Mucosa of rectum (tissue), 2 donors: Measurements from ENCODE around the gene MORC1.
A peak's percentile ranks its signal among the peaks of the same experiment; 100 is the strongest.

Experiments
- H3K27ac ChIP-seq, 2 donors: one replicate each; pipeline ENCODE4 v1.7.0; 2013; ENCODE audit warnings: inconsistent platforms in 2 of 2, low read depth in 2 of 2, low read length in 2 of 2
- H3K27me3 ChIP-seq, 2 donors: one replicate each; pipeline ENCODE4 v1.7.0; 2013; ENCODE audit warnings: low read length in 2 of 2; ENCODE audit not compliant: control insufficient read depth in 2 of 2, insufficient read depth in 2 of 2
- H3K36me3 ChIP-seq, 2 donors: one replicate each; pipeline ENCODE4 v1.7.0; 2013; ENCODE audit warnings: low read length in 2 of 2; ENCODE audit not compliant: control insufficient read depth in 2 of 2, insufficient read depth in 2 of 2
- H3K4me1 ChIP-seq, 2 donors: one replicate each; pipeline ENCODE4 v1.7.0; 2013; ENCODE audit warnings: low read length in 2 of 2, mild to moderate bottlenecking in 1 of 2; ENCODE audit not compliant: control insufficient read depth in 2 of 2, insufficient read depth in 2 of 2
- H3K4me3 ChIP-seq, 2 donors: one replicate each; pipeline ENCODE4 v1.7.0; 2013; ENCODE audit warnings: low read length in 2 of 2
- H3K9ac ChIP-seq, 2 donors: one replicate each; pipeline ENCODE4 v1.7.0; 2013; ENCODE audit warnings: low read length in 2 of 2, low read depth in 1 of 2, mild to moderate bottlenecking in 1 of 2
- H3K9me3 ChIP-seq, 2 donors: one replicate each; pipeline ENCODE4 v1.7.0; 2013; ENCODE audit warnings: low read length in 2 of 2; ENCODE audit not compliant: control insufficient read depth in 2 of 2
- donor health status: healthy.
- donor health status: Normal muscosa, but diverticular disease.

Gene MORC1, protein sequence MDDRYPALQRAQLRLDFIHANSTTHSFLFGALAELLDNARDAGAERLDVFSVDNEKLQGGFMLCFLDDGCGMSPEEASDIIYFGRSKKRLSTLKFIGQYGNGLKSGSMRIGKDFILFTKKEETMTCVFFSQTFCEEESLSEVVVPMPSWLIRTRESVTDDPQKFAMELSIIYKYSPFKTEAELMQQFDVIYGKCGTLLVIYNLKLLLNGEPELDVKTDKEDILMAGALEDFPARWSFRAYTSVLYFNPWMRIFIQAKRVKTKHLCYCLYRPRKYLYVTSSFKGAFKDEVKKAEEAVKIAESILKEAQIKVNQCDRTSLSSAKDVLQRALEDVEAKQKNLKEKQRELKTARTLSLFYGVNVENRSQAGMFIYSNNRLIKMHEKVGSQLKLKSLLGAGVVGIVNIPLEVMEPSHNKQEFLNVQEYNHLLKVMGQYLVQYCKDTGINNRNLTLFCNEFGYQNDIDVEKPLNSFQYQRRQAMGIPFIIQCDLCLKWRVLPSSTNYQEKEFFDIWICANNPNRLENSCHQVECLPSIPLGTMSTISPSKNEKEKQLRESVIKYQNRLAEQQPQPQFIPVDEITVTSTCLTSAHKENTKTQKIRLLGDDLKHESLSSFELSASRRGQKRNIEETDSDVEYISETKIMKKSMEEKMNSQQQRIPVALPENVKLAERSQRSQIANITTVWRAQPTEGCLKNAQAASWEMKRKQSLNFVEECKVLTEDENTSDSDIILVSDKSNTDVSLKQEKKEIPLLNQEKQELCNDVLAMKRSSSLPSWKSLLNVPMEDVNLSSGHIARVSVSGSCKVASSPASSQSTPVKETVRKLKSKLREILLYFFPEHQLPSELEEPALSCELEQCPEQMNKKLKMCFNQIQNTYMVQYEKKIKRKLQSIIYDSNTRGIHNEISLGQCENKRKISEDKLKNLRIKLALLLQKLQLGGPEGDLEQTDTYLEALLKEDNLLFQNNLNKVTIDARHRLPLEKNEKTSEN

DNA sequence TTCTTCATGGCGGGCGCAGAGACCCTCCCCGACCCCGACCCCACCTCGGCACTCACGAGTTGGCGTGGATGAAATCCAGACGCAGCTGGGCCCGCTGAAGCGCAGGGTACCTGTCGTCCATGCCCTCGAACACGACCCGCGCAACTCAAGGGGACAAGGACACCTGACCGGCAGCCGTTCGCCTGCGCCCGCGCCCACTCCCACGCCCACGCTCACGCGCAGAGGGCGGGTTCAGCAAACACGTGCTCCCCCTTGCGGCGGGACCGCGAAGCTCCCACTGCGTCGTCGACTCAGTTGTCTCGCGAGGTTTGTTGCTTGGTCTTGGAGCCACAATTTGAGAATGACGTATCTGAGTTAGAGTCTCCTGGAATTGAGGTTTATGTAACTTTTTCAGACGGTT is at the start of gene MORC1:
Gene MORC1 (minus strand): TSS at position 196 of the 400 bp plus-strand sequence. CDS start 75 bp downstream, at position 121.
- Histone ChIP-seq H3K4me3 (no peak within 1 kb of the TSS), H3K9ac (no peak within 1 kb of the TSS), H3K27ac (no peak within 1 kb of the TSS), H3K4me1 (no peaks in the 10 kb centered on the region), H3K27me3 (no peaks in the 10 kb centered on the region), H3K36me3 (no peaks in the 10 kb centered on the region), H3K9me3 (no peaks in the 10 kb centered on the region)

DNA sequence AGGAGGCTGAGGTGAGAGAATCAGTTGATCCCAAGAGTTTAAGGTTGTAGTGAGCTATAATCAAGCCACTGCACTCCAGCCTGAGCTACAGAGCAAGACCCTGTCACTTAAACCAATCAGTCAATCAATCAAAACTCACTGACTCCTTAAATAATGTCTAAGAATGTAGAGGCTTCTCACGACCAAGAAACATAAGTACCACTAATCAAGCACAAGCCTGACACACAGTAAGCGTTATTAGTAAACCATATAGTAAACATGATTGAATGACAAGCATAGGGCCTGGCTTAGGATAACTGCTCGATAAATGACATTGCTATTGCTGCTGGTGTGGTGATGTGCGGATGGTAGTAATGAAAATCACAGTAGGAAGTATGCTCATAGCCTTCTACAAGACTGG is 48.0 kb upstream of the MORC1 start:
- no peak overlapping the region for H3K9ac ChIP-seq
- H3K36me3 ChIP-seq: no peaks in the 10 kb centered on the region
- no peak overlapping the region for H3K27ac ChIP-seq
- no peaks in the 10 kb centered on the region for H3K9me3 ChIP-seq
- H3K4me1 ChIP-seq: peaks cover 2 to 6% of the 10 kb centered on the region in 2 donors
- no peak overlapping the region for H3K4me3 ChIP-seq
- H3K27me3 ChIP-seq: no peaks in the 10 kb centered on the region

DNA sequence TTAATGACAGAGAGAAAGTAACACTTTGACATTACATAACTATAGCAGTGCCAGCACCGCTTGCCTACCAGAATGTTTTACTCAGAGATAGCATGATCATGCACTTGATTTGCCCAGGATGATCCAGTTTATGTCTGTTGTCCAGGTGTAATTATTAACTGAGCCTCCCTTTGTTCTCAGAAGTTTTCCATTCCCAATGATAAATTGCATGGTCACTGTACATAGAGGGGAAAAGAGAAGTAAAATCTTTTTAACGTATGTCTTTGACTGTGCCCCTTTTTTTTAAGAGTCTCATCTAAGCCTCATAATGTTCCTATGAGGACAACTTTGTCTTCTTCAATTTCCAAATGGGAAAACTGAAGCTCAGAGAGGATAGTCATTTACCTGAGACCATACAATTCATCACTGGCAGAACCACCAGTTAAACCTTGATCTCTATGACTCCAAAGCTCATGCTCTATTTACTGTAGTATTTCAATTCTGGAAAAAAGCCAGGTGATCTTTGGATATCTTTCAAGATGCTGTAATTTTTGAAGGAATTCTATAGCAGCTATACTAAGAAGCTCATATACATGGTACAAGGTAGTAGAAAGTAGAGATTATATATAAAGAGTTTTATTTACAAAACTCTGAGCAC is 43.7 kb upstream of the MORC1 start:
- H3K9ac ChIP-seq: no peak overlapping the region
- H3K27ac ChIP-seq: no peak overlapping the region
- no peaks in the 10 kb centered on the region for H3K27me3 ChIP-seq
- no peaks in the 10 kb centered on the region for H3K36me3 ChIP-seq
- peak overlapping the region in 1 of 2 donors; percentile 20 for H3K4me3 ChIP-seq
- H3K4me1 ChIP-seq: peaks cover 2 to 7% of the 10 kb centered on the region in 2 donors
- H3K9me3 ChIP-seq: no peaks in the 10 kb centered on the region

DNA sequence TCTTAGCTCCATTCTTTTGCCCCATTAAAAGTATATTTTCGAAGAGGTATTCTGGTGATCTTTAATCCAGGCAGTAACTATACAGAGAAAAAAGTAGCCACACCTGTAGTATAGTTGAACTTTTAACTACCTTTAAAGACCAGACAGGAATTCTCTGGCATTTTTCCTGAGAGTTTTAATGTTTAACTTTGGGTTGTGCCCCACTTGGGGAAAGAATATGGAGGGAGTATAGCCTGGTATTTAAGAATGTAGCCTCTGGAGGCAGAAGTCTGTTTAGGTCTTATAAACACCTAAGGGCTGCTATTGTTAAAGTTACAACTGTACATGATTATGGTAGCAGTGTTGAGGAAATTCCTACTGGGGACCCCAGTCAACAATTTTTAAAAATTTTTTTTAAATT is 37.9 kb upstream of the MORC1 start:
- no peaks in the 10 kb centered on the region for H3K36me3 ChIP-seq
- no peak overlapping the region for H3K9ac ChIP-seq
- H3K27me3 ChIP-seq: no peaks in the 10 kb centered on the region
- no peak overlapping the region for H3K4me3 ChIP-seq
- no peak overlapping the region for H3K27ac ChIP-seq
- H3K4me1 ChIP-seq: peaks cover 4 to 21% of the 10 kb centered on the region in 2 donors
- no peaks in the 10 kb centered on the region for H3K9me3 ChIP-seq

DNA sequence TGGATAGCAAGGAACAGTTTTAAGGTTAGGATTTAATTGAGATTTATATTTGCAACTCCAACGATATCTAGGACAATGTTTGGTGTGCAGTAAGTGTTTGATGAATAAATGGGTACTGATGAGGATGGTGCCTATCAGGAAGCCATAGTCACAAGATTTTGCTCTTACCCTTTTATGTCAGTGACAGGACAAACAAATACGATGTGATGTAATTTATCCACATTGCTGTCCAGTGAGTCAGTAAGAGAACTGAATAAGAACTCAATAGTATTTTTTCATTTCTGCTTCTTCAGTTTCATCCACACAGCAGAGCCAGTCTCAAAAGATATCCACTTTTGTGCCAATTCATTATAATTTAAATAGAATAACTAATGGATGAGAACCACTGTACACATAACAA is 37.0 kb upstream of the MORC1 start:
- H3K9ac ChIP-seq: no peak overlapping the region
- H3K27me3 ChIP-seq: no peaks in the 10 kb centered on the region
- H3K4me3 ChIP-seq: no peak overlapping the region
- H3K9me3 ChIP-seq: no peaks in the 10 kb centered on the region
- peaks cover 4 to 21% of the 10 kb centered on the region in 2 donors for H3K4me1 ChIP-seq
- H3K36me3 ChIP-seq: no peaks in the 10 kb centered on the region
- H3K27ac ChIP-seq: no peak overlapping the region

DNA sequence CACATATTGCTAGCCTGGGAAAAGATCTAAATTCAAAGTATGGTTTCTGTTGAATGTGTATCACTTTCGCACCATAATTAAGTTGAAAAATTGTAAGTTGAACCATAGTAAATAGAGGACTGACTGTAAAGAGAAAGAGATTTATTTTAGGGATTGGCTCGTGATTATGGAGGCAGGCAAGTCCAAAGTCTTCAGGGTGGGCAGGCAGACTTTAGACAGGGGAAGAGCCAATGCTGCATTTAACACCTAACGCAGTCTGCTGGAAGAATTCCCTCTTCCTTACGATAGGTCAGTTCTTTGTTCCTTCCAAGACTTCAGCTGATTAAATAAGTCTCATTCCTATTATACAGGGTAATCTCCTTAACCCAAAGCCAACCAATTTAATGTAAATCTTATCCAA is 34.4 kb upstream of the MORC1 start:
- peaks cover 4 to 21% of the 10 kb centered on the region in 2 donors for H3K4me1 ChIP-seq
- peak overlapping the region in 1 of 2 donors; percentile 36 for H3K4me3 ChIP-seq
- H3K36me3 ChIP-seq: no peaks in the 10 kb centered on the region
- no peak overlapping the region for H3K9ac ChIP-seq
- no peaks in the 10 kb centered on the region for H3K27me3 ChIP-seq
- H3K27ac ChIP-seq: peak overlapping the region; percentile 57
- no peaks in the 10 kb centered on the region for H3K9me3 ChIP-seq

DNA sequence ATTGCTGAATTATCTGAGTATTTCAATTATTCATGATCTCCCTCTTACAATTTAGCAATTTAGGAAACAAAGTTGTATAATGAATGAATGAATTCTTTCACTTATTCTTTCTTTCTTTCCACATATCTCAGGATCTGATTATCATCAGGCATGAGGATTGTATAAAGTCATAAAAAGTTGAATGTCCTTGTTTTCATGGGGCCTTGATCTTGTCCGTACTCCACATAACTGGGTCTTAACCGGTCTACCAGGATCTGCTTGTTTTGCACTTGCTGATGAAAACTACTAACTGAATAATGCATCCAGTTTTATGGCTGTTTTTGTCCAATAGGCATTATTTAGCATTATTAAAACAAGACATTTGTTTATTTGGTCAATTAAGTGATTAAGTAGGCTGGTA is 31.1 kb upstream of the MORC1 start:
- H3K27me3 ChIP-seq: no peaks in the 10 kb centered on the region
- no peak overlapping the region for H3K27ac ChIP-seq
- H3K9me3 ChIP-seq: no peaks in the 10 kb centered on the region
- no peaks in the 10 kb centered on the region for H3K36me3 ChIP-seq
- H3K9ac ChIP-seq: no peak overlapping the region
- H3K4me3 ChIP-seq: no peak overlapping the region
- peaks cover 0 to 7% of the 10 kb centered on the region in 2 donors for H3K4me1 ChIP-seq

DNA sequence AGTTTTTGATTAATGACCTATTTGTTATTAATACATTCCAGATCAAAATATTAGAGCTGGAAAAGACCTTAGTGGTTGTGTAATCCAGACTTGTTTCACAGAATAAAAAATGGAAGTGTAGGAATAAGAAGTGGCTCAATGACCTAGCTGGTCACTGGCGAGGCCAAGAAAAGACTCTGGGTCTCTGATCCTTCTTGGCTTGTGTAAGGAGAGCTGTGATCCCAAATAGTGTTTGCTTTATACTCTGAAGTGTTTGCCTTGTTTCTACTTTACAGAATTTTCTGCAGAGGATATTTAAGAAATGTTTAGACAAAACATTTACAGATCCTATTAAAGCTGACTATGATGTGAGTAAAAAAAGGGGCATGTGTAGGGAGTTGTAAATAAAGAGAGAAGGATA is 25.7 kb upstream of the MORC1 start:
- no peaks in the 10 kb centered on the region for H3K27me3 ChIP-seq
- H3K9ac ChIP-seq: no peak overlapping the region
- H3K4me1 ChIP-seq: no peaks in the 10 kb centered on the region
- no peak overlapping the region for H3K27ac ChIP-seq
- H3K9me3 ChIP-seq: no peaks in the 10 kb centered on the region
- no peaks in the 10 kb centered on the region for H3K36me3 ChIP-seq
- no peak overlapping the region for H3K4me3 ChIP-seq

DNA sequence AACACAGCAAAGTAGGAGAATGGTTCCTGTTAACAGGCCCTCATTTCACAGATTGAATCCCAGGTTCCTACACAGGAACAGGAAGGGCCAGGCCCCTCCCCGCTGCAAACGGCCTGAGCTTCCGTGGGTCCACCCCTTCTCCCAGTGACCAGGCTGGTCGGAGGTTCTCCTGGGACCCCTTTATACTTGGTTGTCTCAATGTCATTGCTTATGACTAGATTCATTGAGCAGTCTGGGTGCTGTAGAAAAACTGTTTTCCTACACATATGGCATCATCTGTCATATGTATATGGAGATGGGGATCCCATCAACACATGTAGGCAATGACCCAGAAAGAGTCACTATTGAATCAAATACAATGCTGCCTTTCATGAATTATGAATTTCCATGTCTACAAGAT is 22.4 kb upstream of the MORC1 start:
- H3K27me3 ChIP-seq: no peaks in the 10 kb centered on the region
- H3K4me3 ChIP-seq: no peak overlapping the region
- peaks cover 0 to 2% of the 10 kb centered on the region in 2 donors for H3K4me1 ChIP-seq
- H3K9ac ChIP-seq: no peak overlapping the region
- H3K27ac ChIP-seq: no peak overlapping the region
- no peaks in the 10 kb centered on the region for H3K36me3 ChIP-seq
- no peaks in the 10 kb centered on the region for H3K9me3 ChIP-seq
